Renal cortex interstitium (tissue), 11 donors: Measurements from ENCODE around the gene DCDC1. TPM values are rescaled to one million over a fixed set of nuclear protein-coding genes. Genes with fewer than 3 reads are reported as not detected.
"Not testable (repeated sequence)": the region's sequence is repeated elsewhere in the genome, so short reads cannot be mapped to it uniquely, and the experiment has no call there.

Experiments
- DNase-seq, 11 donors: peaks; one replicate each; pipeline ENCODE4 v3.0.0-alpha.2; 2013; ENCODE audit warnings: low read depth in 9 of 11, low spot score in 4 of 11; ENCODE audit errors: extremely low read depth in 1 of 11
- polyA plus RNA-seq, 3 donors: library from polyadenylated mRNA; unstranded; fragments of 120-200 nt; gene quantifications; one replicate each; pipeline ENCODE4 v1.2.1, GENCODE V29; 2013; ENCODE audit not compliant: insufficient read length in 3 of 3

Gene DCDC1
- polyA plus RNA-seq, 3 donors, result 3.3 to 5.7 (median 4.7) TPM

DNA sequence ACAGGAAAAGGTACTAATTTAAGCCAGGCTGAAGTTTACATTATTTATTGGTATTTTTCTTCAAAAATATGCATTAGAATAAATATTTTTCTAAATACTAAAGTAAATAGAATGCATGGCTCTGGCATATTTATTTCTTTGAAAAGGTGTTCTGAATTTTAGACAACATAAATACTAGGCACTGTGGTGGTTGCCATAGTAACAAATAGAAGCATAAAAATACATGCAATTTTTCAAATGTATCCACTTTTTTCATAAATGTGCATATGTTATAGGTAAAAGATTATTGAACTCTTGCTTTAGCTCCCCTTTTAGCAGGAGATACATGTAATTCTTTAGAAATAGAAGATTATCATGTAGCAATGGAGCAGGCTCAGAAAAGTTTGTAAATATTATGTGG, 18.4 kb downstream of the DCDC1 start:
- no peak for DNase-seq

- peak in 1 of 11 donors; percentile 1 for DNase-seq
Measured at GRCh38 chr11:31340903-31341572, 28.5 kb downstream of the DCDC1 start.

DNA sequence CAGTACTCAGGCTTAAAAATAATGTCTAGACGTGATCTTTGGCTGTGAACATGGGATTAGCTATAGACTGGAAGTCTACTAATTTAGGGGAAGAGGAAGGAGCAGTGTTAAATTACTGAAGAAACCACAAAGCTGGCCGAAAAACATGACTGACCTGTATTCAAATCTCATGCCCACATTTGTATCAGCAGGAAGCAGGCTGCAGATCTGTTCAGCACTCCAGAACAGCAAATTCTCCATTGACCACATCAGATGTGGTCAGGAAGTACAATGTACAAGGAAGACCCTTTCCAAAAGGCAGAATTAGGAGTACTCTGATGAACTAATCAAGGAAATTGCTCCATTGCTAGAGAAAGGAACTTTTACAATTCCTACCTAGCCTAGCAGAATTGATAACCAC, 31.7 kb downstream of the DCDC1 start:
- no peak for DNase-seq

DNA sequence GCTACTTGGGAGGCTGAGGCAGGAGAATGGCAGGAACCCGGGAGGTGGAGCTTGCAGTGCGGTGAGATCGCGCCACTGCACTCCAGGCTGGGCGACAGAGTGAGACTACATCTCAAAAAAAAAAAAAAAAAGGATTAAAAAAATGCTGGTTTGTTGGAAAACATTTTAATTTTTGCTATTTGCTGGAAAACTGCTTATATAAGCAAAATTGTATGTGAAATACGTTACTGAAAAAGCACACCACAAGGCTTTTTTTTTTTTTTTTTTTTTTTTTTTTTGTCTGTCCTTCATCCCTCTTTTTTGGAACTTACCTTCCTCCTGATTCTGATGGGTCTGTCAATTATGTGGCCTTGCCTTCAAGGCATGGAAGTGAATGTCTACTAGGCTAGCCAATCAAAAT, 40.8 kb downstream of the DCDC1 start:
- no peak for DNase-seq

GRCh38 chr11:31327417-31327816, 42.1 kb downstream of the DCDC1 start:
- no peak for DNase-seq

- no peak for DNase-seq
Measured at GRCh38 chr11:31326470-31327148, 42.9 kb downstream of the DCDC1 start.

DNA sequence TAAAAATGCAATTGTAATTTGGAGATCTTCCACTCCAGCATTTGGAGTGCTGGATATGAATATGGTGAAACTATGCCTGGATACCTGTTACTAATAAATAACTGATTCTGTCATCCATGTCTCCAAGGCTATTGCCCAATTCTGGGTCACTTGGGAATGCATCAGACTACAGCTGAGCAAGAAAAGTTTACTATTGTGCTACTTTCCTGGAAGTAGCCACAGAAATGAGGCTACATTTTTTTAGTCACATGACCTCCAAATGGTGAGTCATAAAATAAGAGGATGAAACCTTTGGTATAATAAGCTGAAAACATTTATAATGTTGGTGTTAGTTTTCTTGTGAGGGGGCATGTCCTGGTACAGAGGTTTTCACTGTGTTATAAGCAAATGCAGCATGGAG, 44.4 kb downstream of the DCDC1 start:
- DNase-seq, result no peak

GRCh38 chr11:31323145-31323544, 46.4 kb downstream of the DCDC1 start:
- no peak for DNase-seq

DNA sequence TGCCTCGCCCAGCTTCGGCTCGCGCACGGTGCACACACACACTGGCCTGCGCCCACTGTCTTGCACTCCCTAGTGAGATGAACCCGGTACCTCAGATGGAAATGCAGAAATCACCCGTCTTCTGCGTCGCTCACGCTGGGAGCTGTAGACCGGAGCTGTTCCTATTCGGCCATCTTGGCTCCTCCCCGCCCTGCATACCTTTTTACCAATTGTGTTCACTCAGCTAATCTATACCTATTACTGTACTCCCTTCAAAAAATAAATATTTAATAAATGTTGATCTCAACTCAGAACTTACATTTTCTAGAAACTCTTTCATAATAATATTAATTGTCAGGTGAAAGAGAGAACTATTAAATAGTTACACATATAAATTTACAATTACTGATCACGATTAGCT, 48.0 kb downstream of the DCDC1 start:
- not testable (repeated sequence) for DNase-seq

DNA sequence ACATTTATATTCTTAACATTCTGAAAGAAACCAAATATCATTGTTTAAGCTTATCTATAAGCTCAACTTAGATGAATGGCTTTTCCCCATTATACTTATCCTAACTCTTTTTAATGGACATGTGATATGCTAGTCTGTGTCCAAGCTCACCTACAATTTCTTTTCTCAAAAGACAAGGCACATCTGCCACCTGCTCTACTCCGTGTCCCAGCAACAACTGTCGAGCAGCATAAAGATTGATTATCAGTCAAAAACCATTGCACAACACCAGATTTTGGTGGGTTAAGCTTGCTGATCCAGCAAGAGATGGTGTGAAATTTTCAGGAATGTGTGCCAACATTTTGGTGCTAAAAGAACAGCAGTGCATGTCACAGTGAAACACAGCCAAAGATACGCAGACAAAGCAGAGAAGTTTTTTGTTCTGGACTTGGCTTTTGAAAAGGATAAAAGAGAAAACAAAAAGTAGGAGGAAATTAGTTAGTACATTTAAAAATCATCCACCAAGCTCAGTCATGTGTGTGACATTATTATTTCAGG, 65.8 kb downstream of the DCDC1 start:
- DNase-seq, result no peak

- no peak for DNase-seq
Measured at GRCh38 chr11:31301549-31302510, 67.7 kb downstream of the DCDC1 start.

DNA sequence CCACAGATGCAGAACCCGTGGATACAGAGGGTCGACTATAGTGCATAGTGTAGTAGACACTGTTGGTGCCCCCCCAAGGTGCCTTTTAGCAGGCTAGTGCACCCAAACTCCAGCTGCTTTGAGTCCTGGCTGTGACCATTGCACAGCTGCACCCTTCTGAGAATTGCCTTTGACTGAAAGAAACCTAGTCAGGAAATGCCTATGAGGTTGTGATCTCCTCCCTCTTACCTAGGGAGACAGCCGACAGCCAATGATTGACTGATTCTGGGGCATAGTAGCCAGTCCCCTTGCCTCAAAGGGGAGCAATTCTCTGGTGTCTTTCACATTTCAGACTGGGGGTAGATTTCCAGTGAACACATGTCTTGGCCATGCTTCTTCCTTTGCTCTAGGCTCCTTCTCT, 74.2 kb downstream of the DCDC1 start:
- no peak for DNase-seq

- not testable (repeated sequence) for DNase-seq
Measured at GRCh38 chr11:31273527-31273926, 96.0 kb downstream of the DCDC1 start.

GRCh38 chr11:31267720-31268119, 101.8 kb downstream of the DCDC1 start:
- no peak for DNase-seq

GRCh38 chr11:31264834-31265233, 104.7 kb downstream of the DCDC1 start:
- DNase-seq, result no peak

DNA sequence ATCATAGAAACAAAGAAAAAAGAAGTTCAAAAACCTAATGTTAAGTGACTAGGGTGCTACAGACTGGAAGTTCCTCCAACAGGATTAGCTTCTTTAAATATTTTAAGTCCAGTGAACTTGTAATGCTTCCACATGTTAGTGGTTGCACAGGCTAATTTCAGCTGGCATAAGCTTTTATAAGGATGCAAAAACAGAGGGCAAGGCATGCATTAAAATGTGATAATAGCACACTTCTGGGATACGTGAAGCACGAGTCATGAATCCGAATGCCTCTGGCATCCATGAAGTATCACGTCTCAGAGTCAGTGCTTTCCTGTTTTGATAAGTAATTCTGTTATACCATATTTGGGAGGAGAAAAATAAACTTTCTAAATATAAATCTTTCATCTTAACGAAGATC, 106.8 kb downstream of the DCDC1 start:
- no peak for DNase-seq

- no peak for DNase-seq
Measured at GRCh38 chr11:31259797-31260196, 109.7 kb downstream of the DCDC1 start.

- no peak for DNase-seq
Measured at GRCh38 chr11:31254415-31254814, 115.1 kb downstream of the DCDC1 start.

DNA sequence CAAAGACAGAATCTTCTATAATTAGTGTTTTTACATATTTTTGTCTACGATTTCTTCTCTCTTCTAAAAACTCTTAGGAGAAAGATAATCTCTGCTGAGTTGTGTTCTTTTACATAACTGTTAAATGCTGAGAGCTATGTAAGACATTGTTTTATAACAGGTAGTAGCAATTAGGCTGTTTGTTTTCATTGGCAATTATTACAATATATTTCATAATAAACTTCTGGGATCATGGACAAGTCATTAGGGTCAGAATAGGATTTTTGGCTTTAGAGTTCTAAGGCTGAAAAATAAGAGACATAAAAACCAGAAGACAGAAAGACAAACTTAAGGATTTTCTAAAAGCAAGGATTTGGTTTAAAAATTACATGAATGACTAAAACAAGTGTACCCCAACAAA, 120.8 kb downstream of the DCDC1 start:
- no peak for DNase-seq

DNA sequence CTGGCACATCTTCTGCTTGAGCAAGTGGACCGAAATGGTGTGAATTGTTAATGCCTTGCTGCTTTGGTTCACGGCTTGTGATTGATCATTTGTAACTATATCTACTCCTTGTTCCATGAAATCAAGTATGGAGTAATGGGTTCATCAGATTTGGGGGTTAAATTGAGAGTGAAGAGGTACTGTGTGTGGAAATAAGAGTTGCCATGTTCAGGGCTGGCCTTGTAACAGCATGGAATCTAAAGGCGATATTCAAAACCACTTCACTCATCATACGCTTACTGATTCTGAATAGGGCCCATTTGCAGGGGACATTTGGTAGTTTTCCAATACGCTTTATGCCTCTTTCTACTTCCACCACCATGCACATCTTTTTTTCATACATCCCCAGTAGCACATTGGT, 122.2 kb downstream of the DCDC1 start:
- no peak for DNase-seq
